ENCODE data around the gene EPX.
"Not testable (repeated sequence)": the region's sequence is repeated elsewhere in the genome, so short reads cannot be mapped to it uniquely, and the experiment has no call there.

EPX gene, protein sequence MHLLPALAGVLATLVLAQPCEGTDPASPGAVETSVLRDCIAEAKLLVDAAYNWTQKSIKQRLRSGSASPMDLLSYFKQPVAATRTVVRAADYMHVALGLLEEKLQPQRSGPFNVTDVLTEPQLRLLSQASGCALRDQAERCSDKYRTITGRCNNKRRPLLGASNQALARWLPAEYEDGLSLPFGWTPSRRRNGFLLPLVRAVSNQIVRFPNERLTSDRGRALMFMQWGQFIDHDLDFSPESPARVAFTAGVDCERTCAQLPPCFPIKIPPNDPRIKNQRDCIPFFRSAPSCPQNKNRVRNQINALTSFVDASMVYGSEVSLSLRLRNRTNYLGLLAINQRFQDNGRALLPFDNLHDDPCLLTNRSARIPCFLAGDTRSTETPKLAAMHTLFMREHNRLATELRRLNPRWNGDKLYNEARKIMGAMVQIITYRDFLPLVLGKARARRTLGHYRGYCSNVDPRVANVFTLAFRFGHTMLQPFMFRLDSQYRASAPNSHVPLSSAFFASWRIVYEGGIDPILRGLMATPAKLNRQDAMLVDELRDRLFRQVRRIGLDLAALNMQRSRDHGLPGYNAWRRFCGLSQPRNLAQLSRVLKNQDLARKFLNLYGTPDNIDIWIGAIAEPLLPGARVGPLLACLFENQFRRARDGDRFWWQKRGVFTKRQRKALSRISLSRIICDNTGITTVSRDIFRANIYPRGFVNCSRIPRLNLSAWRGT

DNA sequence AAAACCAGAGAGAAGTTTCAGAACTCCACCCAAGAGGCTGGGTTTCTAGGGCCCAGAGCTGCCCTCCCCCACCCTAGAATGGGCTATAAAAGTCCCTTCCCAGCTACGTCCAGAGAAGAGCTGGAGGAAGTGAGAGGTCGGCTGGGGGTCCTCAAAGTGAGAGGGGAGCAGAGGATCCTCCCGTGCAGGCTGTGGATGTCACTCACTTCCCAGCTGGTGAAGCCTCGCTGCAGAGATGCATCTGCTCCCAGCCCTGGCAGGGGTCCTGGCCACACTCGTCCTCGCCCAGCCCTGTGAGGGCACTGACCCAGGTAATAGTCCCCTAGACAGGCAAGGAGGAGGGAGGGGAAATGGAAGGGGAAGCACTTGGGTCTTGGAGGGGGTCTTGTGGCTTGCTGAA, at the start of gene EPX:
Gene EPX, plus strand, starts transcription at position 115 of the 400 bp plus-strand sequence. Its CDS starts 121 bp downstream, at position 236.
- no peak for DNase-seq (ENCODE audit: extremely low read depth, low read depth)
- H3K4me3 ChIP-seq (replicated peaks; ENCODE audit: low read depth, low read length): no peak within 1 kb of the TSS
- TF ChIP-seq CTCF (IDR thresholded peaks at IDR 0.05; ENCODE audit: low read depth, low read length, missing control alignments): no peak

DNA sequence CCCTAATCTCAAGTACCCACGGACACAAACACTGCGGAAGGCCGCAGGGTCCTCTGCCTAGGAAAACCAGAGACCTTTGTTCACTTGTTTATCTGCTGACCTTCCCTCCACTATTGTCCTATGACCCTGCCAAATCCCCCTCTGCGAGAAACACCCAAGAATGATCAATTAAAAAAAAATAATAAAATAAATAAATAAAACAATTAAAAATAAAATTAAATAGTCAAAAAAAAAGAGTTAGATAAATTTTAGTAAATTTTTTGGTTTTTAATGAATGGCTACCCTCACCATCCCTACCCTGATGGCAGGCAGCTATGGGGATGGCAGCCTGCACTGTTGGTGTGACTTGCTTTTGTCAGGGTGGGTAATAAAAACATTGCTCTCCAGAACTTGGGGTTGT, 49.2 kb upstream of the EPX start:
- not testable (repeated sequence) for H3K4me3 ChIP-seq (replicated peaks; ENCODE audit: low read depth, low read length); DNase-seq (ENCODE audit: extremely low read depth, low read depth)

- no peak for TF ChIP-seq CTCF (IDR thresholded peaks at IDR 0.05; ENCODE audit: low read depth, low read length, missing control alignments)
- no peak overlapping the region for H3K4me3 ChIP-seq (replicated peaks; ENCODE audit: low read depth, low read length)
- no peak for DNase-seq (ENCODE audit: extremely low read depth, low read depth)
Observed at GRCh38 chr17:58144801-58145200, 47.7 kb upstream of the EPX start.

DNA sequence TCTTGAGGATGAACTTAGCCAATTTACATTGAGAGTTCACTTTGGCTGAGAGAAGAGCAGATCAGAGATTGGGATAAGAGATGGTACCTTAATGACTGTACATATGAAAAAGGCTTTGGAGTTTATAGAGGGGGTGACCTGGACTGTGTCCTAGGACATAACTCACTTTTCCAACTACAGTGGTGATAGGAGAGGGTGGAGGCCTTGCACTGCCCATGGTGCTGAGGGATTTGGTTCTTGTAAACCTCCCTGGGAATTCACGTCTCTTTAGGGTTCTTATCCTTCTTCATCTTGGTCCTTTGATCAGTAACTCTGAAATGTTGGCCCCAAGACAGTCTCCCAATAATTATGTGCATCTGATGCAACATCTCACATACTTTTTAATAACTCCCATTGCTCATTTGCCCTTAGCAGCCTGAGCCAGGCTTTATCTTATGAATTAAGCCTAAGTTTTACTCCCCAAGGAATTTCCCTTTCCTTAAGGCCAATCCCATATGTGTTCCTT, 44.5 kb upstream of the EPX start, which contains the start of gene OR4D1:
Gene OR4D1, plus strand, starts transcription at position 455 of the 505 bp plus-strand sequence. CDS start 6,770 bp downstream, outside the sequence.
- no peak for TF ChIP-seq CTCF (IDR thresholded peaks at IDR 0.05; ENCODE audit: low read depth, low read length, missing control alignments)
- DNase-seq (ENCODE audit: extremely low read depth, low read depth): no peak
- no peak within 1 kb of the TSS for H3K4me3 ChIP-seq (replicated peaks; ENCODE audit: low read depth, low read length)

- no peak overlapping the region for H3K4me3 ChIP-seq (replicated peaks; ENCODE audit: low read depth, low read length)
- no peak for TF ChIP-seq CTCF (IDR thresholded peaks at IDR 0.05; ENCODE audit: low read depth, low read length, missing control alignments)
- no peak for DNase-seq (ENCODE audit: extremely low read depth, low read depth)
Observed at GRCh38 chr17:58148609-58149008, 43.9 kb upstream of the EPX start.

- TF ChIP-seq CTCF (IDR thresholded peaks at IDR 0.05; ENCODE audit: low read depth, low read length, missing control alignments): no peak
- no peak overlapping the region for H3K4me3 ChIP-seq (replicated peaks; ENCODE audit: low read depth, low read length)
- no peak for DNase-seq (ENCODE audit: extremely low read depth, low read depth)
Observed at GRCh38 chr17:58150394-58150793, 42.1 kb upstream of the EPX start.

DNA sequence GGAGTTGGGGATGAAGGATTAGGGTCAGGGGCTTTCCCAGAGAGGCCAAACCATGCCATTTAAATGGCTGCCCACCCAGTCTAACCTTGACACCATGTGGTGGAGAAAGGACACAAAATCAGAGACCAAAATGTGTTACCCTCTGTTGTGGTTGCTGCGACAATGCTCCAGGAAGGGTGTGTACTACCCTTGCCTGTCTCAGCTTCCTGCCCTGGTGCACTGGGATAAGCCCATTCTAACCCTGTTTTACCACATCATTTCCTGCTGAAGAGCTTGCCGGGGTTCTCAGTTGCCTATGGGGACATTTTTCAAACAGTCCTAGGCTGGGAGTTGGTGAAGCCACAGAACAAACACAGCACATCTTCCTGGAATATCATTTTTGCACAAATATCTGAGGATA, 39.5 kb upstream of the EPX start:
- no peak for TF ChIP-seq CTCF (IDR thresholded peaks at IDR 0.05; ENCODE audit: low read depth, low read length, missing control alignments)
- no peak overlapping the region for H3K4me3 ChIP-seq (replicated peaks; ENCODE audit: low read depth, low read length)
- no peak for DNase-seq (ENCODE audit: extremely low read depth, low read depth)

Measured in HFF-Myc (cell line).